ENCODE data around the gene TET3.
A peak's percentile ranks its signal among the peaks of the same experiment; 100 is the strongest.

Gene TET3

DNA sequence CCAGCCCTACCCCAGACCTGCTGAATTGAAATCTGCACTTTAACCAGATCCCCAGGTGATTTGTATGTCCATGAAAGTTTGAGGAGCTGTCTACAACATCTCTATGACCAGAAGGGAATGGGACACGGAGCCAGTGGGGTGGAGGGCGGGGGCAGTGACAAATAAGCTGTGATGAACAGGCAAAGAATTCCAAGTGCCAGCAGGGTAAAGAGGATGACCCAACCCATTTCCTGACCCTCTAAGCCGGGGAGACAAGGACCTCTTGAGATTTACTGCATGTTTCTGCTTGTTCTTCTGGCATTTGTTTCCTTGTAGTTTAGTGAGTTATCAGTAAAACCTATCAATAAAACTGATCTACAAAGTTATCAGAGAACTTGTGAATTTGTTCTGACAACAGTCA lies 8.7 kb downstream of the TET3 start:
- TF ChIP-seq, protein P1, sequence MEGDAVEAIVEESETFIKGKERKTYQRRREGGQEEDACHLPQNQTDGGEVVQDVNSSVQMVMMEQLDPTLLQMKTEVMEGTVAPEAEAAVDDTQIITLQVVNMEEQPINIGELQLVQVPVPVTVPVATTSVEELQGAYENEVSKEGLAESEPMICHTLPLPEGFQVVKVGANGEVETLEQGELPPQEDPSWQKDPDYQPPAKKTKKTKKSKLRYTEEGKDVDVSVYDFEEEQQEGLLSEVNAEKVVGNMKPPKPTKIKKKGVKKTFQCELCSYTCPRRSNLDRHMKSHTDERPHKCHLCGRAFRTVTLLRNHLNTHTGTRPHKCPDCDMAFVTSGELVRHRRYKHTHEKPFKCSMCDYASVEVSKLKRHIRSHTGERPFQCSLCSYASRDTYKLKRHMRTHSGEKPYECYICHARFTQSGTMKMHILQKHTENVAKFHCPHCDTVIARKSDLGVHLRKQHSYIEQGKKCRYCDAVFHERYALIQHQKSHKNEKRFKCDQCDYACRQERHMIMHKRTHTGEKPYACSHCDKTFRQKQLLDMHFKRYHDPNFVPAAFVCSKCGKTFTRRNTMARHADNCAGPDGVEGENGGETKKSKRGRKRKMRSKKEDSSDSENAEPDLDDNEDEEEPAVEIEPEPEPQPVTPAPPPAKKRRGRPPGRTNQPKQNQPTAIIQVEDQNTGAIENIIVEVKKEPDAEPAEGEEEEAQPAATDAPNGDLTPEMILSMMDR (conservative IDR thresholded peaks at IDR 0.05; ENCODE audit: low read depth, low read length), result no peak
- DNase-seq (ENCODE audit: low read depth), result no peak
- no peak overlapping the region for H3K4me3 ChIP-seq (ENCODE audit: low read depth, low read length)

DNA sequence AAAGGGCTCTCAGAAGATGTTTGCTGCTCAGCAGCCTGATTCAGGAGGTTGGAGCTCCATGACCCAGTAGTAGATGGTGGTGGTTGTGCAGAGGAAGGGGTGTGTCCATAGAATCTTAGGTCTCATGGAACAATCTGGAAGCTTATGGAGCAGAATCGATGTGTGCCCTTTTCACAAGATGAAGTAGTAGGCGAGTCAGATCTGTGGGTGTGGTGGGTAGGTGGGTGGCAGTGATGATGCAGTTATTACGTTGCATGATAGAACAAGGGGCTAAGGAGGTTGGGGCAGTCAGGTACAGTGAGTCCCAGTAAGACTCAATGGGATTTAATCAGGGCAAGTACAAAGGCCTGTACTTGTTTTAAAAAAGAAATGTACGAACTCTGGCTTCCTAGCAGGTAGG lies 9.1 kb downstream of the TET3 start:
- TF ChIP-seq, protein P1 (conservative IDR thresholded peaks at IDR 0.05; ENCODE audit: low read depth, low read length), result no peak
- no peak for DNase-seq (ENCODE audit: low read depth)
- no peak overlapping the region for H3K4me3 ChIP-seq (ENCODE audit: low read depth, low read length)

DNA sequence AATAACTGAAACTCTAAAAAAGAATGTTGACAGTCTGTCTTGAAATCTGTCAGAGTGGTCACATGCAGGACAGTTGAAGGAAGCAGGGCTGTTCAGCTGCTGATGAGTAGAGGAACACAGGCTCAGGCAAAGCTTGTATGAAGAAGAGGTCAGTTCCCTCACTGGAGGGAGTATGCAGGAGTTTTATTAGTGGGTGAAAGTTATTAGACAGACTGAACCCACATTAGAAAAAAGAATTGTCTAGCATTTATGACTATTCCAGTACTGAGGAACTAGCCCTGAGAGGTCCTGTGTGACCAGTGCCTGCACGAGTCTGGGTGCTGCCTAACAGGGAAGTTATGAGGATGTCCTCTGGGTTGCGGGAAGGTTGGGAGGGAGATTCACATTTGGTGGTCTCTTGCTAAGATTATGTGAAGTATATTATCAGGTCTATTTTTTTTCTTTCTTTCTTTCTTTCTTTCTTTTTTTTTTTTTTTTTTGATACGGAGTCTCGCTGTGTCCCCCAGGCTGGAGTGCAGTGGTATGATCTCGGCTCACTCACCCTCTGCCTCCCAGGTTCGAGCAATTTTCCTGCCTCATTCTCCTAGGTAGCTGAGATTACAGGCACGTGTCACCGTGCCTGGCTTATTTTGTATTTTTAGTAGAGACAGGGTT lies 9.6 kb downstream of the TET3 start:
- no peak overlapping the region for H3K4me3 ChIP-seq (ENCODE audit: low read depth, low read length)
- TF ChIP-seq, protein P1 (conservative IDR thresholded peaks at IDR 0.05; ENCODE audit: low read depth, low read length), result no peak
- no peak for DNase-seq (ENCODE audit: low read depth)

DNA sequence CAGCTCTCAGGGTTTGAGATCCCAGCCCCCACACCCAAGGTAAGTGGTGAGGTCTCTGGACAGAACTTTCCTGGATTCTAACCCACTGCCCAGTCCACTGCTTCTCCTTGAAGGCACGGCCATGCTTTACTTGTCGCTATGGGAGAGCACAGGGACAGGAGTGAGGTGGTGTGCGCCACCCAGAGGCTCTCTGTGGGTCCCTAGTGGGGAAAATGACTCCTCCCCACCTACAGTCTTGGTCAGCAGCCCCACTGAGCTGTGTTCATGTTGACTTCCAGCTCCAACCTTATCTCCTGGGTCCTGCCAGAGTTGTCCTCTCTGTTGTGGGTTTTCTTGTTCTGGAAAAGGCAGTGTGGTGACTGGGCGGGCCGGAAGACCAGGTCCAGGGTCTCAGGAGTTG lies 11.1 kb downstream of the TET3 start:
- TF ChIP-seq, protein P1 (conservative IDR thresholded peaks at IDR 0.05; ENCODE audit: low read depth, low read length), result no peak
- DNase-seq (ENCODE audit: low read depth), result no peak

DNA sequence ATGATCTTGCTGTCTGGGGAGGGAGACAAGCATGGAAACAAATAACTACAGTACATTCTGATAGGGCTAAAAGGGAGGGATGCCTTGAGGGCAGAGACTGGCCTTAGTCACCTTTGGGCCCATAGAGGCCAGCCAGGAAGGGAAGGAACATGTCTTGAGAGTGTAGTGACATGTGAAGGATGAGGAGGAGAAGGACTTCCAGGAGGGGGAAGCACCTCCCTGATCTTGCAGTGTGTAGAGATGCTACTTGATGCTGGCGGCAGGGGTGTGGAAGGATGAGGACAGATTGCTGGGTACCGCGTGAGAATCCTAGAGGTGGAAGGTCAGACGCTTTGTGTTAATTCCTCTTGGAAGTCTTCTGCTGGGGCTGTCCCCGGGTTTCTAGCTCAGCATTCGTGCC lies 13.1 kb downstream of the TET3 start:
- DNase-seq (ENCODE audit: low read depth), result no peak
- TF ChIP-seq, protein P1 (conservative IDR thresholded peaks at IDR 0.05; ENCODE audit: low read depth, low read length), result peak; percentile 13
- no peak overlapping the region for H3K4me3 ChIP-seq (ENCODE audit: low read depth, low read length)

More for the DNA sequence above, 11.1 kb downstream of the TET3 start:
- no peak overlapping the region for H3K4me3 ChIP-seq (ENCODE audit: low read depth, low read length)

DNA sequence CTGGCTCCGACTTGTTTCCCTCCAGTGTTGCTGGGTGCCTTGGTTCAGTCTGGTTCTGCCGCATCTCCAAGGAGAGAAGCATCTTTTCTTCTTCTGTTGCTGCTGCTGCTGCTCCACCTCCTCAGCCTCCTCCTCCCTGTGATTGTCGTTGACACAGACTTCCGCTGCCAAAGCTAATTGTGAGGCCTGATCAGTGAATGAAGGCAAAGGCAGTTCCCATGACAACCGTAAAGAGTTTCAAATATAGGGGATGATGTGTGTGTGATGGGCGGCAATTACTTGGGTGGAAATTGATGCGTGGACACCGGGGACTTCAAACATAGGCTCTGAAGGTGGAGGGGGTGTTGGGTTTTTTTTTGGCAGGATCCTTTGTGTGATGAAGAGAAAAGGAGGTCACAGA lies 13.7 kb downstream of the TET3 start:
- TF ChIP-seq, protein P1 (conservative IDR thresholded peaks at IDR 0.05; ENCODE audit: low read depth, low read length), result no peak
- no peak for DNase-seq (ENCODE audit: low read depth)
- H3K4me3 ChIP-seq (ENCODE audit: low read depth, low read length), result no peak overlapping the region

DNA sequence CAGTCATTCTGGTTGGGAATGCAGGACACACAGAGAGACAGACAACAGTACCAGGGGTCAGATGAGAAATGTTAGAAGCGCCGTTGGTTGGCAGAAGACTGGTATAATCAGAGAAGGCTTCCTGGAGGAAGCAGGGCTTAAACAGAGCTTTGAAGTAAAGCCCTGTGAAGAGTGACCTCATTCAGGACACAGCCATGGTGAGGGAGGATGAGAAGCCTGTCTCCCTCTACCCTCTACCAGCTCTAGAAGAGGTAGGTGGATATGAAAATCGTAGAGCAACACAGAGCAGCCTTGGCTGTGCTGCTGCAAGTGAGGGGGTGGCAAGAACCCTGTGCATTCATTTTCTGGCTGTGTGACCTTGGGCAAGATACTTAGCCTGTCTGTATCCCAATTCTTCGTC lies 14.2 kb downstream of the TET3 start:
- no peak for DNase-seq (ENCODE audit: low read depth)
- H3K4me3 ChIP-seq (ENCODE audit: low read depth, low read length), result no peak overlapping the region
- TF ChIP-seq, protein P1 (conservative IDR thresholded peaks at IDR 0.05; ENCODE audit: low read depth, low read length), result no peak
